HG03565 (cell line): ENCODE results near the gene LIMK2.

Experiments used
- ATAC-seq: cut with Tn5 transposase; IDR thresholded peaks from one replicate; pipeline ENCODE4 v1.9.1; 2021; ENCODE audit warnings: mild to moderate bottlenecking, moderate library complexity; ENCODE audit not compliant: unreplicated experiment

LIMK2 gene

GRCh38 chr22:31327806-31328543 is 115.9 kb downstream of the LIMK2 start:
- no peak for ATAC-seq

GRCh38 chr22:31328544-31328960 is 116.5 kb downstream of the LIMK2 start:
- ATAC-seq: no peak

GRCh38 chr22:31329029-31329428 is 116.9 kb downstream of the LIMK2 start:
- ATAC-seq: no peak
